ENCODE results near the gene KCNIP1. TPM values are rescaled to one million over a fixed set of nuclear protein-coding genes. Genes with fewer than 3 reads are reported as not detected.
"Not testable (repeated sequence)": the region's sequence is repeated elsewhere in the genome, so short reads cannot be mapped to it uniquely, and the experiment has no call there.

The KCNIP1 gene
- total RNA-seq, 1 donor from 2014 or later, result 20.8 TPM

DNA sequence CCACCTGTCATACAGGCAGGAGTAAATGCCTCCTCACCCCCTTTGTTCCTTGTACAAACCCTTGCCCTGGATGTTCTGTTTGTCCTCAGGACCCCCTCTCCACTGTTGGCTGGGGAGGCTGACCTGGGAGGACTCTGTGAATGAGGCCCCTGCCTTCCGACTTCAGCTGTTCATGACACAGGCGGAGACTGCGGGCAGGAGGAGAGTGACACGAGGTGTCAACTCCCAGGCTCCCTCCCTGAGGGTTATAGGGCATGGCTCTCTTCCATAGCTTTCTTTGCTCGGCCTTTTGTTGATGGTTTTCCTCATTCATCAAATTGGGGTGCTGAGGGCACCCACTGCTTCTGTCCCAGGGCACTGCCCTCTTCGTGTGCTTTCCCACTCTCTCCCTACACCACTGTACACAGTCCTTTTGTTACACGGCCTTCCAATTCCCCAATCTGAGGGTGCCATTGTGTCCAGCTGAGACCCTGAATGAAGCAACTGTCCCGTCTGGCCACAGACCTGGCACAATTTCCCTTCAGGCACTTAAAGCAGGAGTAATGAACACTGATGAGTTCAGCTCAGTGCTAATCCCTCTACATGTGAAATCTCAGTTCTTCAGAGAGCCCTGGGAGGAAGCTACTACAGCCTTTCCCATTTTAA lies 33.8 kb downstream of the KCNIP1 start:
- no peak for DNase-seq

DNA sequence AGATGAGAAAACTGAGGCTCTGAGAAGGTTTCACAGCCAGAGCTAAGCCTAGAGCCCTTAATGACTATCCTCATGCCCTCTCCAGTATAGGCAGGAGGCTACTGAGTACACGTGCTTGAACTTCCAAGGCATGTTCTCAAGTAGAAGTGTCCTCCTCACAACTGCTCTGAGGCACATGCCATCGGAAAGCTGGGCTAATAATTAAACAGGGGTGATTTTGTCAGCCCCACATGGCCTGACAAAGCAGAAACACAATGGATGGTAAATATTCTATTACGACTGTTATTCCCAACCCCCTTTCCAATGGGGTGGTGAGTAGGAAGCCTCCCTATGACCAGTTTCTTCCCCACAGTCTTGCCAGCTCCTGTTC lies 34.3 kb downstream of the KCNIP1 start:
- no peak for DNase-seq

DNA sequence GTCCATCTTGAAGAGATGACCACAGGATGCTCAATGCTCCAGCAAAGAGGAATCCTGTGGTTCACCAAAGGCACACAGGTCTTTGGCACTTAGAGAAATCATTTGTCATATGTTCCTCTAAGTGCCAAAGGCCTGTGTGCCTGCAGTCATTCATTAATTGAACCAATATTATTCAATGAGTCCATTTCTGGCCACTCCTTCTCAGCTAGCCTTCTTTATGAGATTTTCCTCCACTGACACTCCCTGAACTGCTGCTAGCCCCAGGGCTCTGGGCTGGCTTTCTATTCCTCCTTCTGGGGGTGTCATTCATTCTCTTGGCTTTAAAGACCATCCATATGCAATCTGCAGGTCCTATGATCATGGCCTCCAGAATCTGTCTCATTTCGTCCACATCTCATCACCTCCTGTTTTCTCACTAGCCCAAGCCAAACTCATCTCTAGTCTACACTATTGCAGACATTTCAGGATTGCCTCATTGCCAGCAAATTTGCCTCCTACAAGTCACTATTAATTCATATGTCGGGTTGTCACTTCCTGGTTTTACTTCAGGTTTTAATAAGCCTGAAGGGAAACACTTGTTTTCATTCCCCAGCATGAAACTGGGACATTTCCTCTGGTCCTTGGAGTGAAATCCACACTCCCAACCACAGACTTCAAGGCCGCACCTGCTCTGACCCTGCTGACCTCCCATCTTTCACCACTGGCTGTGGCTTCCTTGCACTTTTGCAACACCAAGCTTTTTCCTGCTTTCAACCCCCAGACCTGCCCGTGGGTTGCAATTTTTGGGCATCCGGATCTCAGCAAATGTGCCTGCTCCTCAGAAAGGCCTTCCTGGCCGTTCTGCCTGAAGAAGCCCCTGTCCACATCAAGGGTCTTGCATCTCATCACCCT lies 35.1 kb downstream of the KCNIP1 start:
- DNase-seq, result no peak

DNA sequence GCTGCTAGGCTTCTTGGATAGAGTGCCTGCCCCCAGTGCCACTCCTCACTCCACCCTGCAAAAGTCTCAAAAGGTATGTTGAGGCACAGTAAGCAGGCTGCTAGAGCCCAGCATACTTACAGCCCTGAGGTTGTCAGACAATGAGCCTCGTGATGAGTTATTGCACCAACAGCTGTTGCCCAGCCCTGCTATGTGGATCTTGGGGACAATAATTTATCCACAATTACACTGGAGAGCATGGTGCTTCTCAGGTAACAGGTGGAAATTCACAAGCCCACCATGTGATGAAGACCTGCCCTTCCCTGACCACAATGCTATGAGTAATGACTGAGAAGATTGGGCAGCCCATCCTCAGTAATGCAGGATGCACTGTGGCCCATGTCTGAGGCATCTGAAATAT lies 36.5 kb downstream of the KCNIP1 start:
- DNase-seq, result no peak

DNA sequence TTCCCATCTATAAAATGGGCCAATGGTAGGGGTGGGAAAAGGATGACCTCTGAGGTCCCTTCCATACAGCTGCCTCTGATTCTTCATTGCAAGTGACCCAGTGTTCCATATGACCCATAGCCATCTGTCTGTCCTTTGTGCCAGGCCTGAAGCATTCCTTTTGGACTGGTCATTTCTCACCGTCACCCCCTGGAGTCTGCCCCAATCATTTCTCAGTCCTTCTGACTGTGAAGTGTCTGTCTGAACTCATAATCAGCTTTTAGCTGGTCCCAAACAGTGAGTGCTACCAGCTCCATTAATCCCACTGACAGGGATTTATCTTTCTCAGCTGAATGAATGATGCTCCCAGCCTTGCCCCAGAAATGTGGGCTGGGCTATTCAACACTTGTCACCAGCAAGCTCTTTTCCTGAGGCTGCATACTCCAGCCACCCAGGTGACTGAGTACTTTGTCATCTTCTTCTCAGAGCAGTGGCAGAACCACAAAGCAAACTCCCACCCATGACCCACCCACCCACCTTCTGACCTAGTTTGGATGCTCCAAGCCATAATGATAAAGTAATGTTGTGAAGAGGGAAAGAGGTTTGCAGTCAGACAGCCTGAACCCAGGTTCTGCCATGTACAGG lies 37.4 kb downstream of the KCNIP1 start:
- no peak for DNase-seq

DNA sequence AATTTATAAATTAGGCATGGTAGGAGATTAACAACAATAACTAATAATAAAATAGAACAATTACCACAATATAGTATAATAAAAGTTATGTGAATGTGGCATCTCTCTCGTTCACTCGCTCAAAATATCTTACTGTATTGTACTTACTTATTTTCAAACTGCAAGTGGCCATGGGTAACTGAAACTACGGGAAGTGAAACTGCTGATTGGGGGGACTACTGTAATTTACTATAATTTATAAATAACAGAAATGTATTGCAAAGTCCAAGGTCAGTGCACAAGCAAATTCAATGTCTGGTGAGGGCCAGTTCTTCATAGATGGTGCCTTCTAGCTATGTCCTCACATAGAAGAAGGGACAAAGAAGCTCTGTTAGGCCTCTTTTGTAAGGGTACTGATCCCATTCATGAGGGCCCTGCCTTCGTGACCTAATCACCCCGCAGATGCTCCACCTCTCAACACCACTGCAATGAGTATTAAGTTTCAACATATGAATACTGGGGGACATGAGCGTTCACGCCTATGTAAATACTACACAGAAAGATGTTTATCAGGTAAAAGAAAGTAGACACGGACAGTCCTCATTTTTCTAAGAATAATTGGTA lies 39.0 kb downstream of the KCNIP1 start:
- no peak for DNase-seq

DNA sequence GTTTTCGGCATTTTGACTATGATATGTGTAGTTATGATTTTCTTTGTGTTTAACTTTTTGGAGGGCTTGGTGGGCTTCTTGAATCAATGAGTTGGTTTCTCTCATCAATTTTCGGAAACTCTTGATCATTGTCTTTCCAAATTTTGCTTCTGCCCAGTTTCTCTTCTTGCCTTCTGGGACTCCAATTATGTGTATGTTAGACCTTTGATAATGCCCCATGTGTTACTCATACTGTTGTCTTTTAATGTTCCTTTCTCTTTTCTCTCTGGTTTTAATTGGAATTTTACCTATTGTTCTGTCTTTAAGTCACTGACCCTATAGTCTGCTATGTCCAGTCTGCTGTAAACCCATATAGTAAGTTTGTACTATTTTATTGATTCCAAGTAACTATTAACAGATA lies 41.5 kb downstream of the KCNIP1 start:
- DNase-seq, result no peak

DNA sequence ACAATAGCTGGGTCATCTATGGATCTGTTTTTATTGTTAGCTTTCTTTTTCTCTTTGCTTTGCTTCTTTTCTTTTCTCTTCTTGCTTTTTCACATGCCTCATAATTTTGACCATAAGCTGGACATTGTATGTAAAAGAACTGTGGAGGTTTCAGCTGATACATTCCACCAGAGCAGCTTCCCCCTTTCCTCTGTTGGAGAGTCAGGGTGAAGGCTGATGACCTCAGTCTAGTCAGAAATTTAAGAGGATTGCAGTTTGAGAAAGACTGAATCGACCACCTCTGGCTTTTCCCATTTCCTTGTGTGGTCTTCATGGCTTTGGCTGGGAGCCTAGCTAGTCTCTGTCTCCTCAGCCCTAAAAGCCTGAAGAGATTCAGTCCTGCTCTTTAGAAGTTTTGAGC lies 42.0 kb downstream of the KCNIP1 start:
- DNase-seq, result no peak

DNA sequence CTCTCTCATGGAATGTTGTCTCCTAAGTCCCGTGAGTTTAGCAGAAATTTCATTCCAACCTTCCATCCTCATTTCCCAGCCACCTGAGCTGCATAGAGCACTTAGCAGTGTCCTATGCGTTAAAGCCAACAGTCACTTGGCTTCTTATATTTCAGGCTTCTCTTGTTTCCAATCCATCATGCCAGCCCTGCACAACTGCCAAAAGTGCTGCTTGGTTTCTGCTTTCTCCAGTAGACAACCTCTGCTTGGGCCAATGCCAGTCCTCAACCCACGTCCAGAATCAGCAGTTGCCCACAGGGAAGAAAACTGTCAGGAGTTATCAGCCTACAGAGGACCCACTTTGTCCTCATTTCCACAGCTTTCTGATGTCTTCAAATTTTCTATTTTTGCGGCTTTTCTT lies 42.5 kb downstream of the KCNIP1 start:
- no peak for DNase-seq

DNA sequence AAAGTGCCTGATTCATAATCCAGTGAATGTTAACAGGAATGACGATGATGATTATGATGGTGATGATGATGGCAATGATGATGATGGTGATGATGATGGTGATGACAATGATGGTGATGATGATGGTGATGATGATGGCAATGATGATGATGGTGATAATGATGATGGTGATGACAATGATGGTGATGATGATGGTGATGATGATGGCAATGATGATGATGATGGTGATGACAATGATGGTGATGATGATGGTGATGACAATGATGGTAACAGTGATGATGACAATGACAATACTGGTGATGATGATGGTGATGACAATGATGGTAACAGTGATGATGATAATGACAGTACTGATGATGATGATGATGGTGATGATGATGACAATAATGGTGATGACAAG lies 46.6 kb downstream of the KCNIP1 start:
- DNase-seq, result not testable (repeated sequence)

DNA sequence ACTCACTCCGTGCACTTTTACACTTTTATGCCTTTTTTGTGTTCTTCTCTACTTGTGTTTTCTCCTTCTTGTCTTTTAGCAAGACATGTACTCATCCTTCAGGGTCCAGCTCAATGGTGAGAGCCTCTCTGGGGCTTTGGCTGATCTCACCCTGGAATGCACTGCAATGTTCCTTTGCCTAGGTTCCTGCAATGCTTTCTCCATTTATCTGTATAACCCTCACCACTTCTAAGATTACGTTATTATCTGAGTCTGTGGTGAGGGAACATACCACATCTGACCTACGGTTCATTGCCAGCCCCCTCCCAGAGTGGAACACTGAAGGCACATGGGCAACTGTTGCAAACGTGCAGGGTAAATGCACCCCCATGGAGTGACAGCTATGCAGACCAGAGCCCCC lies 47.3 kb downstream of the KCNIP1 start:
- no peak for DNase-seq

DNA sequence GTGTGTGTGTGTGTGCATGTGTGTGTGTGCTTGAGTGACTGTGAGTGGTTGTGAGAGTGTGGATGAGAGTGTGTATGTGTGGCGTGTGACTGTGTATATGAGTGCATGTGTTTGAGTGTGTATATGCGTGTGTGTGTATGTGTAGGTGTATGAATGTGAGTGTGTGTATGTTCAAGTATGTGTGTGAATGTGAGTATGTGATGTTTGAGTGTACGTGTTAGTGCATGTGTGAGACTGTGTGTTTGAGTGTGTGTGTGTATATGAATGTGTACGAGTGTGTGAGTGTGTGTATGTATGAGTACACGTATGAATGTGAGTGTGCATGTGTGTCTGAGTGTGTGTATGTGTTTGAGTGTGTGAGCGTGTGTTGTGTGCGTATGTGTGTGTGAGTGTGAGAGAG lies 47.8 kb downstream of the KCNIP1 start:
- no peak for DNase-seq

DNA sequence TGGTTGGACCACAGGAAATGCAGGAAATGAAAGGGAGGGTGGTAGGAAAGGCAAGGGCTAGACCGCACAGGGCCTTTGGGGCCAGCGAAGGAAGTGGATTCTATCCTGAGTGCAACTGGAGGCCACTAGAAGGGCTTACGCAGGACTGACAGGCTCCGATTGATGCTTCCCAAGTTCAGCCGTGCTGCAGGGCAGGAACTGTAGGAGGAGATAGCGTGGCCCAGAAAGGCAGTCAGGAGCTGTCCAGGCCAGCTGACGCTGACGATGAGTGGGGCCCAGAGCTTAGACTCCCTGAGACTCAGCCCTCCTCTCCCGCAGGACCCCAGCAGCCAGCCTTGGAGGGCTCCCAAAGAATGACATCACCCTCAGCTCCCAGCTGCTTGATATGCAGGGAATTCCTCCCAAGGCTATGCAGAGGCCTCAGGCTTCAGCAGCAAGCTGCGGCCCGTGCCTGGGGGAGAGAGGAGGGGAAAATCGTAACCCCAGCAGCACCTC lies 48.8 kb downstream of the KCNIP1 start:
- peak; percentile 55 for DNase-seq

DNA sequence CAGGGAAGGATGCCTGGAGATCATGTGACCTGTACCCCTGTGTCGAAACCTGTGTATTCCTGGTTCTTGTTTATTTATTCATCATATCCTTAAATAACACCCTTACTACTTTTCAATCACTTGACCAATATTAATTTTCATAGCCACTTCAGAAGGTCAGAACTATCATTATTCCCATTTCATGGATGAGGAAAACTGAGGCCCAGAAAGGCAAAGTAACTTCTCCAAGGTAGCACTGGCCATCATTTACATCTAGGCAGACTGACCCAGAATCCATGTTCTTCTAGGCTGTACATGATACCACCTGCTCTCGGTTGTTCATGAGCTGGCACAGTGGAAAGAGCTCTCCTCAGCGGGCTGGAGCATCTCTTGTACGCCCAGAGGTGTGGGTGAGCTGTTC lies 49.4 kb downstream of the KCNIP1 start:
- DNase-seq, result no peak

DNA sequence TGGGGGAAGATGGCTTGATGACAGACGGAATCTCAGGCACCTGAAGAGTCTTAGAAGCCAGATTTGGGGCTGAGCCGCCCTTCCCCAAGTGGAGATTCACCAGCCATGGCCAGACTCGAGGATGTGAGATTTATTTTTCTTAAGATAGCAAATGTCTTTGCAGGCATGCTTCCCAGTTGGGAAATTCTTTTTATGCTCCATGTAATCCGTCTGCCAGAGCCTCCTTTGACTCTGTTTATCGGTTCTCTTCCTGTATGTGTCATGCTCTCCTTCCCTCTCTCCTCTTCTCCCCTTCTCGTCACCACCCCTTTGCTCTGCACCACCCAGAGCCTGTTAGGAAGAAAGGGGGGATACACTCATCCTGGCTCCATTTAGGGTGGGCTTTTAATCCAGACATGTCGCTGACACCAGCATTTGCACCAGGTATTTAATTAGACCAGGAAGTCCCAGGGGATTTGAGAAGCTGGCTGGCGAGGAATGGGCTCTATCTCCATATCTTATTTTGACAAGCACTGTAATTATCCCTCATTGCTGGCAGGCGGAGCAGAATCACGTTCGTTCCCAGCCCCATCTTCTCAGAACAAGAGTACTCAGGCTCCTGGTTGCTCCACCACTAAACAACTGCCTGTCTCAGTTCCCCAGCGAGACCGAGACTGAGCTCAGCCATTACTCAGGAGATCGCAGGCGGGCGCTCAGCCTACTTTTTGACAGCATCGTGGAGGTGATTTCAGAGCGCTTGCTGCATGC lies 50.9 kb downstream of the KCNIP1 start:
- DNase-seq, result no peak

DNA sequence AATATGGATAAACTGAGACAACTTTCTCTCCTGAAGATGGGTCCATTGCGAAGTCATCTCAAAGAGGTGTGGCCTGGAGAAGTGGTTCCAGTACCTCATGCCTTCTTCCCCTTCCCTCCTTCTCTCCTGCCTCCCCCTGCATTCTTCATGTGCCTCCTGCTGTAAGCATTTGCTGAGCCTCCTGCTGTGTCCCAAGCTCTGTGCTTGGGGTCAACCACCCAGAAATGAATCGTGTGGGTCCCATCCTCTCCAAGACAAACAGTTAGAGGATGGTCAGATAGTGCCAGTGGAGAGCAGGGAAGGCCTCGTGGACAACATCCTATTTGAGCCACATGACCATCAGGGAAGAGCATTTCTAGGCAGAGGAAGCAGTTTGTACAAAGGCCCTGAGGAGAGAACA lies 53.5 kb downstream of the KCNIP1 start:
- DNase-seq, result no peak

DNA sequence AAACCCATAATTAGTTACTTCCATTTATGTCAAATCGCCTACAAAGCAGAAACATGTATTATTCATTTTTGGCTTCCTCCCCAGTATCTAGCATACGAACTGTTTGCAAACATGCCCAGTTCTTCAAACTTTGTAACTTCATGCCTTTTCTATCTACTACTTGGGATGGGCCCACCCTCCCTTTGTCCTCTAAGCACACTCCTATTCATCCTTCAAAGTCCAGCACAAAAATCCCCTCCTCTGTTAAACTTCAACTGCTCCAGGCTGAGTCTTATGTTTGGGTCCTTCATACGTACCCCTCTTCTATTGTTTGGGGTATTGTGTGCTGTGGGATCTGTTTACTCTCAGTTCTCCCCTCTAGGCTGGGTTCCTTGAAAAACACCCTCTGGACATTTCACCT lies 55.5 kb downstream of the KCNIP1 start:
- DNase-seq, result no peak

DNA sequence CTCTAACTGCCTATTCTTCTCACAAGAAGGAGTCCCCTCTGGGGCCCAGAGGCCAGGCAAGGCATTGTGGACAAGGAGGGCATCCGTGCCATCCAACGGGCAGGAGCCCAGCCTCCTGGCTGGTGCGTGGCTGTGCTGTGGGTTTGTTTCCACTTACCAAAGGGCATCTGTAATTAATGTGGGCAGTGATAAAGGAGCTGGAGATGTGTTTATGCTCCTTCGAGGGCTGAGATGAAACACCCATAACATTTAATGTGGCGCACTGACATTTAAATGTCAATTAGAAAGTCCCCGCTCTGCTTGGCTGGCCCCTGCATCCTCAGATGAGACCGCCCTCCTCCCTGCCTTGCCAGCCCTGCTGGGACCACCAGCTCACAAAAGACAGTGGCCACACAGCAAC lies 57.1 kb downstream of the KCNIP1 start:
- DNase-seq, result no peak

DNA sequence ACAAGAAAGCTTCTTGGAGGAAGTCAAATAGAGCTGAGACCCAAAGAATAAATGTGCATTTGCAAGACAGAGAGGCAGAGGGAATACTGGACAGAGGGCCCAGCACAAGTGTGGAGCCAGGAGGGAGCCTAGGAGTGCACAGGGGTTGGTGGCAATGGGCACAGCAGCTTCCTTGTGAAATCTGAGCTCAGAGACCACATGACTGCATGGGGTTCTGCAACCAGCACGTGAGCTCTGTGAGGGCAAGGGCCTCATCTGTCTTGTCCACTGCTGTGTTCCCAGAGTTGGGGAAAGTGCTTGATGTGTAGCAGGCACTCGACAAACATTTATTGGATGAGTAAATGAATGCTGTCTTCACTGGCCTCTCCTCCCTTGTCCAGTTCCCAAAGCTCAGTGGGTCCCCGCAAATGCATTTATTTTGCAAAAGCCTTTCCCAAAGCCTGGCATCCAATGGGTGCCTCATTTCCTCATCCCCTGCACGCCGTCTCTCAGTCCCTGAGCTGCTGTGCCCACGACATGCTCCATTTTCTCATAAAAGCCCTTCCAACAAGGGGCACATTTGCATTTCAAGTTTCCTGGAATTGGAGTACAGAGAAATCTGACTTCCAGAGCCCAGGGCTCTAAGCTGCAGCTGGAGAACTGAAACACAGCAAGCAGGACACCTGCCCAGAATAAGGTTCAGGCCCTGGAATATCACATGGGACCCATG lies 58.5 kb downstream of the KCNIP1 start:
- DNase-seq, result no peak

DNA sequence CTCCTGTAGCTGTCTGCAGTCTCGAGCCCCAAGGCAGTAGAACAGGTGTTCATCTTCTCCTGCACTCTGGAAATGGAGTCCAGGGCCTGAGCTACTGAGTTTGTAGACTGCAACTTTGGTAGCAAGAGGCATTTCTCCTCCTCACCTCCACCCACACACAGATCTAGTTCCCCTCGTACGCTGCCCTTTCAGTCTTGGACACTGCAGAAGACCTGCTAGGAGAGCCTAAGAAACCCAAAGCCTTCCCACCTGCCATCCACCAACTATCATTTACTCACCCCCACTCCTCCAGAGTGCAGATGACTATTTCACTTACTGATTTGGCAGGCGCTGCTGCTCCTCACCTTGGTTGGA lies 59.0 kb downstream of the KCNIP1 start:
- DNase-seq, result no peak

DNA sequence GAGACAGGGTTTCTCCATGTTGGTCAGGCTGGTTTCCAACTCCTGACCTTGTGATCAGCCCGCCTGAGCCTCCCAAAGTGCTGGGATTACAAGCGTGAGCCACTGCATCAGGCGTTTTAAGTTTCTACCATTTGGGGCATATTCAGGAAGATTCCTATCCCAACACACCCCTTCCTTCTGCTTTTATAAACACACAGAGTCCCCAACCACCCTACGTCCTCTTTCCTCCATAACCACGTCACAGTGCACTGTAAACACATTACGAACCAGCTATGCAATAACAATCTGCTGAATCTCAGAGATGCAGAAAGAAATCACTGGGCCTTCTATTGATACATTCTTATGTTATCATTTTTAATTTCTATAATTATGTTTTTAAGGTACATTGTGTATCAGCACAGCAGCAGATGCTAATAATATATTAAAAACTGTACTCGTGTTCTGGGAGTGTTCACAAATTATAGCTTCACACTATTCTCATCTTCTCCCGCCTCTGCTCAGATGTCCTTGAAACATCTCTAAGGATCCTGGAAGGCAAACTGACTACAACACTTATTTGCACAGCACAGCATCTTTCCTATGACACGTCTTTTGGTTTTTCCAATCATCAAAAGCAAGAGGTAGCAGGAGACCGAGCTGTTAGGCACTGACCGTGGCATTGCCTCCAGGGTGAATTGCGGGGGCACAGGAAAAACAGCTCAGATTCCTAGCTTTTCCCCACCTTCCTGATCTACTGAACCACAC lies 60.2 kb downstream of the KCNIP1 start:
- no peak for DNase-seq

Measured in dermis blood vessel endothelial cell (primary cell).